ENCODE data around the gene BEST2.
"Not testable (repeated sequence)": the region's sequence is repeated elsewhere in the genome, so short reads cannot be mapped to it uniquely, and the experiment has no call there.

Gene BEST2

DNA sequence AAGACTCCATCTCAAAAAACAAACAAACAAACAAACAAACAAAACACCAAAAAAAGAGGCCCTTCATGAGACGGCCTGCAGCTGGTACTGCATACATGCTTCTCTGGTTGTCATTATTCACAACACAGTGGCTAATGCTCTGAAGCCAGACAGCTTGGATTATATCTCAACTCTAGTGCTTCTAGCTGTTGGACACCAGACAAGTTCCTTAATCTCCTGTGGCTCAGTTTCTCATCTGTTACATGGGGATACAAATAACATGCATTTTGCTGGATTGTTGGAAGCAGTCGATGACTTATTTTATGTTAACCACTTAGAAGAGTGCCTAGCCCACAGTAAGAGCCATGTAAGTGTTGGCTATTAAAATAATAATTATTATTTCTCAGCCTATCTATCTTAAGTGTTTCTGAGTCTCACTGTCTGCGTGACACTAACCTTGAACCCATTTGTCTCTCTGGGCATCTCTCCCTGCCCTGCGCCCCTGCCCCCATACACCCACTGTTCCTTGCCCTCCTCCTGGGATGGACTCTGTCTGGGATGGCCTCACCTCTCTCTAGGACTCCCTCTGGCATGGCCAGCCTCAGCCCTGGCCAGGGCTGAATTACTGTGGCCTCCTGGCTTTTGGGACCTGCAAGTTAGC lies 36.6 kb downstream of the BEST2 start:
- no peak for DNase-seq (ENCODE audit: low read depth)

DNA sequence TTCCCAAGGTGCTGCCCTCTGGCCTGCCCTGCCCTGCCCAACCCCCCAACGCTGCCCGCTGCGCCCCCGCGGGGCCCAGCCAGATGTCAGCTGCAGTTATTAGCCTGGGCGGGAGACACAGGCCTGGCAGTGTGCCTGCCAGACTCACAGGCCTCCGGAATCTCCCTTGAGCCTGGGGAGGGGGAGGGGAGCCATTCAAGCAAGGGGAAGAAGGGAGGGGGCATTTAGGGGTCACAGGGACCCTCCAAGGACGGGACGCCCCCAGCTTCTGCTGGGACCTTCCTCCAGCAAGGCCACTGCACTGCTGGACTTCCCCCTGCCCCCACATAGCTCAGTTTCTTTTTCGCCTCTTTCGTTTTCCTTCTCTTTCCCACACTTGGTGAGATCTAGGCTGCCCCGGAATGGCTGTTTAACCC lies 37.1 kb downstream of the BEST2 start:
- DNase-seq (ENCODE audit: low read depth), result no peak

- DNase-seq (ENCODE audit: low read depth), result no peak
Observed at GRCh38 chr19:12789098-12789903, 37.7 kb downstream of the BEST2 start.

GRCh38 chr19:12789904-12790619 lies 38.5 kb downstream of the BEST2 start:
- peak; percentile 84 for DNase-seq (ENCODE audit: low read depth)

DNA sequence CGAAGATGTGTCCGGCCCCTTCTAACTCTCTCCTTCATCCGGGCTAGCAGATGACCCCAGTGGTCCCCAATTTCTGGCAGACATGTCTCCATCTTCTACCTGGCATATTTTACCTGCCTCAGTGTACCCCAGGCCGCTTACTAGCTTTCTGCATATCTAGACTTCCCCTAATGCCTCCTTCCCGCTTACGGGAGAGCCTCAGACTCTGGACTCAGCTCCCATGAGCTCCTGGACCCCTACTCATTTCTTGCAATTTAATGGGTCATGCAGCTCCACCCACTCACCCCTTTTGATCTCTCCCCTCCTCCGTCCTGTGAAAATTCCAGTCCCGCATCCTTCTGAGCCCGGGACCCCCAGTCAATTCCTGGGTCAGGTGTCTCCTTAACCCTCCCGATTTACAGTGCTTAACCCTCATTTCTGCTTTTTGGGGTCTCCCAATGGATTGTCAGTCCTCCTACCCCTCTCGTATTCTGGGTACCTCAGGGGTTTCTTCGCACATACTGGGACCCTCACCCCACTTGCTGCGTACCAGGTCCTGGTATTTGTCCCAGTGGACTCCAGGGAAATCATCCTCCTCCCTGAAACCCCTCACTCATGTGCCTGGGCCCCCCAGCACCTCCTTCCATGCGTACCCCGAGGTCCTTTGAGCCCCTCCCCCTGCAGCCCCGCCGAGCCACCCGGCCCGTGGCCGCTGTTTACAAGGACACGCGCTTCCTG lies 39.2 kb downstream of the BEST2 start:
- no peak for DNase-seq (ENCODE audit: low read depth)

DNA sequence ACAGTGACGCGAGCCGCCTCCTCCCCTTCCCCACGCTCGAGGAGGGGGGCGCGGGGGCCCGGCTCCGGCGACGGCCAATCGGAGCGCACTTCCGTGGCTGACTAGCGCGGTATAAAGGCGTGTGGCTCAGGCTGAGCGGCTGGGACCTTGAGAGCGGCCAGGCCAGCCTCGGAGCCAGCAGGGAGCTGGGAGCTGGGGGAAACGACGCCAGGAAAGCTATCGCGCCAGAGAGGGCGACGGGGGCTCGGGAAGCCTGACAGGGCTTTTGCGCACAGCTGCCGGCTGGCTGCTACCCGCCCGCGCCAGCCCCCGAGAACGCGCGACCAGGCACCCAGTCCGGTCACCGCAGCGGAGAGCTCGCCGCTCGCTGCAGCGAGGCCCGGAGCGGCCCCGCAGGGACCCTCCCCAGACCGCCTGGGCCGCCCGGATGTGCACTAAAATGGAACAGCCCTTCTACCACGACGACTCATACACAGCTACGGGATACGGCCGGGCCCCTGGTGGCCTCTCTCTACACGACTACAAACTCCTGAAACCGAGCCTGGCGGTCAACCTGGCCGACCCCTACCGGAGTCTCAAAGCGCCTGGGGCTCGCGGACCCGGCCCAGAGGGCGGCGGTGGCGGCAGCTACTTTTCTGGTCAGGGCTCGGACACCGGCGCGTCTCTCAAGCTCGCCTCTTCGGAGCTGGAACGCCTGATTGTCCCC lies 39.9 kb downstream of the BEST2 start, which contains the start of gene JUNB:
TSS of gene JUNB (plus strand) at position 142 of the 706 bp plus-strand sequence. CDS start at position 428, 286 bp downstream.
- DNase-seq (ENCODE audit: low read depth), result peak; percentile 89

GRCh38 chr19:12792051-12792852 lies 40.7 kb downstream of the BEST2 start:
- no peak for DNase-seq (ENCODE audit: low read depth)

GRCh38 chr19:12792853-12793289 lies 41.3 kb downstream of the BEST2 start:
- DNase-seq (ENCODE audit: low read depth), result no peak

- DNase-seq (ENCODE audit: low read depth), result peak; percentile 92
Observed at GRCh38 chr19:12793290-12794195, 42.0 kb downstream of the BEST2 start.

DNA sequence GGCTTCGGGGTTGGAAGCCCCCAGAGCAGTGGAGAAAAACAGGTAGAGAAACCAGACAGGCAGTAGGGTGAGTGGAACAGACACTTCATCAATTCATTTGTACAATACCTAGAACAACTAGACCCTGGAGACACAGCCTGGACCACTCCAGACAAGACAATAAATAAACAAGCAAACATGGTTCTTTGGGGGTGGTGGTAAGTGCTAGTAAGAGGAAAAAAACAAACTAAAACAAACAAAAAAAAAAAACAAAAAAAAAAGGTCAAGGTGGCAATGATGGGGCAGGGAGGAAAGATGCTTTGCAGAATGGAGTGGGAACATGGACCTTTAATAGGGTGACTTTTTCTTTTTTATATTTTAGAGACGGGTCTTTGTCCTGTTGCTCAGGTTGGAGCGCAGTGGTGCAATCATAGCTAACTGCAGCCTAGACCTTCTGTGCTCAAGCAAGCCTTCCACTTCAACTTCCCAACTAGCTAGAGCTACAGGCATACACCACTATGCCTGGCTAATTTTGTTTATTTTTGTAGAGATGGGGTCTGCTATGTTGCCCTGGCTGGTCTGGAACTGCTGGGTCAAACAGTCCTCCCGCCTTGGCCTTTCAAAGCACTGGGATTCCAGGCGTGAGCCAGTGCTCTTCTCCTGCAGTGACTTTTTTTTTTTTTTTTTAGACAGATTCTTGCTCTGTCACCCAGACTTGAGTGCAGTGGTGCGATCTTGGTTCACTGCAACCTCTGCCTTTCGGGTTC lies 42.8 kb downstream of the BEST2 start:
- no peak for DNase-seq (ENCODE audit: low read depth)

DNA sequence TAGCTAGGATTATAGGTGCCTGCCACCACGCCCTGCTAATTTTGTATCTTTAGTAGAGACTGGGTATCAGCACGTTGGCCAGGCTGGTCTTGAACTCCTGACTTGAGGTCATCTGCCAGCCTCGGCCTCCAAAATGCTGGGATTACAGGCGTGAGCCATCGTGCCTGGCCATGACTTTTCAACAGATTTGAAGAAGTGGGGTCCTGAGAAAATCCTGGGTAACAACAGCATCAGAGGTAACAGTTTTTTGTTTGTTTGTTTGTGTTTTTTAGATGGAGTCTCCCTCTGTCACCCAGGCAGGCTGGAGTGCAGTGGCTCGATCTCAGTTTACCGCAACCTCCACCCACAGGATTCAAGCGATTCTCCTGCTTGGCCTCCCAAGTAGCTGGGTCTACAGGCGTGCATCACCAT lies 43.4 kb downstream of the BEST2 start:
- no peak for DNase-seq (ENCODE audit: low read depth)

DNA sequence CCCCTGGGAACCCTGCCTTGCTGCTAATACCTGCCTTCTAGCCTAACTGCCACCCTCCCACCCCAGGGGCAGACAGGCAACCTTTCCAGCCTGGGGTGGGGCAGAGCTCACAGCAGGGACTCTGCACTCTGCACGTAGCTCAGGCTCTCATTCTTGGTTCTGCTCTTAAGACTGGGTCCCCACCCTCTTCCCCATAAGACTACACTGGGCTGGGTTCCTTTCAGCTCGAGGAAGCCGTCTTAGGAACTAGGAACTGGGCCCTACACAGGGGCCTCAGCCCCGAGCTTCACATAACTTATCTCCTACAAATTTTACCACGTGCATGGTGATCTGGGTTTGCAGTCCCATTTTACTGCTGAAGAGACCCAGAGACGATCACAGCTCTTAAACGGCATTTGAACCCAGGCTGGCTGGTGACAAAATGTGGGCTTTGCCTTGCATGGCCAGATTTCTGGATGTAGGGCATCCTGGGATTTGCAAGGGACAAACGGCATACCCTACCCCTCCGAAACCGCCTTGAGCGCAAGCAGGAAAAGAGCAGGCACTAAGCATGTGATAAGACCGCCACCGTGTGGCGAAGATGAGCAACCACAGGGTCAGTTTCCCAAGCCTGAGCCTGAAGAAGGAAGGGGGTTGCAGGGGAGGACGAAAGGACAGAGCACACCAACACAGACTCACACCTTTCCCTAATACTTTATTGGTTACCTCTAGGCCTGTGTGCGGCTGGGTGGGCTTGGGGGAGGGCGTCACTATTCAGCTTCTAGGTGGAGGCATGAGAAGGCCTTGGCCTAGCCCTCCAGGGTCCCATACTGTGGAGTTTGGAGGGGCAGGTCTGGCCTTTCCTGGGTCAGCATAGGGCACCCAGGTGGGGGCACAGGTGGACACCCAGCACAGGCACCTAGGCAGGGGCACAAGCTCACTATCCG lies 44.8 kb downstream of the BEST2 start:
- no peak for DNase-seq (ENCODE audit: low read depth)

DNA sequence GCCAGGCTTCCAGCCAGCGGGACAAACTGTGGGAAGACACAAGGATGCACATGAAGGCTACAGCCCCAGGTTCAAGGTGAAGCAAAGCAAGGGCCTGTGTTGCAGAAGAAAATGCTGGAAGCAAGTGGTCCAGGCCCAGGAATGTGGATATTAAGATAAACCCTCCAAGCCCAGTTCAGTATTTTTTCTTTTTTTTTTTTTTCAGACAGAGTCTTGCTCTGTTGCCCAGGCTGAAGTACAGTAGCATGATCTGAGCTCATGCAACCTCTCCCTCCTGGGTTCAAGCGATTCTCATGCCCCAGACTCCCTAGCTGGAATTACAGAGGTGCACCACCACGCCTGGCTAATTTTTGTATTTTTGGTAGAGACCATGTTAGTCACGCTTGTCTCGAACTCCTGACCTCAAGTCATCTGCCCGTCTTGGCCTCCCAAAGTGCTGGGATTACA lies 45.6 kb downstream of the BEST2 start:
- DNase-seq (ENCODE audit: low read depth), result no peak

DNA sequence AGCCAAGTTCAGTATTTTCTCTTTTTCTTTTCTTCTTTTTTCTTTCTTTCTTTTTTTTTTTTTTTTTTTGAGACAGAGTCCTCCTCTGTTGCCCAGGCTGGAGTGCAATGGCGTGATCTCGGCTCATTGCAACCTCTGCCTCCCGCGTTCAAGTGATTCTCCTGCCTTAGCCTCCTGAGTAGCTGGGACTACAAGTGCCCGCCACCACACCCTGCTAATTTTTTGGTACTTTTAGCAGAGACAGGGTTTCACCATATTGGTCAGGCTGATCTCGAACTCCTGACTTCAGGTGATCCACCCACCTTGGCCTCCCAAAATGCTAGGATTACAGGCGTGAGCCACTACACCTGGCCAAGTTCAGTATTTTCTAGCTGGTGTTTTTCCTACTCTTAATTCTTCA lies 46.0 kb downstream of the BEST2 start:
- not testable (repeated sequence) for DNase-seq (ENCODE audit: low read depth)

- no peak for DNase-seq (ENCODE audit: low read depth)
Observed at GRCh38 chr19:12799742-12800465, 48.3 kb downstream of the BEST2 start.

DNA sequence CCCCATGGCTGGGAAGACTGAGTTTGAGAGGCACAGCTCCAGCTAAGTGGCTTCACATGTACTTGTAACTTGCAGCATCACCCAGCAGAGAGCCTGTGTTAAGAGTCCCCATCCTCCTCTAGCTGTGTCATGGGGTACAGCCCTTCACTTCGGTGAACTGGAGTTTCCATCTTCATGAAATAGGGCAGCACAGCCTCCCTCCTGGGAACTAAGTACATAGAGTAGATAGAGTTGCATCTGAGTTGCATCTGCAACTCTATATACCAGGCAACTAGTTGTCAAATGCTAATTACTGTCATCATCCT lies 48.8 kb downstream of the BEST2 start:
- DNase-seq (ENCODE audit: low read depth), result no peak

GRCh38 chr19:12800923-12801465 lies 49.4 kb downstream of the BEST2 start:
- DNase-seq (ENCODE audit: low read depth), result no peak
